D341Med (cell line): ENCODE measurements around the gene CCL16.
"Not testable (repeated sequence)": the region's sequence is repeated elsewhere in the genome, so short reads cannot be mapped to it uniquely, and the experiment has no call there.

ENCODE experiments used
- DNase-seq: peaks from one replicate; pipeline ENCODE4 v3.0.0; 2012; ENCODE audit warnings: low spot score

The CCL16 gene

DNA sequence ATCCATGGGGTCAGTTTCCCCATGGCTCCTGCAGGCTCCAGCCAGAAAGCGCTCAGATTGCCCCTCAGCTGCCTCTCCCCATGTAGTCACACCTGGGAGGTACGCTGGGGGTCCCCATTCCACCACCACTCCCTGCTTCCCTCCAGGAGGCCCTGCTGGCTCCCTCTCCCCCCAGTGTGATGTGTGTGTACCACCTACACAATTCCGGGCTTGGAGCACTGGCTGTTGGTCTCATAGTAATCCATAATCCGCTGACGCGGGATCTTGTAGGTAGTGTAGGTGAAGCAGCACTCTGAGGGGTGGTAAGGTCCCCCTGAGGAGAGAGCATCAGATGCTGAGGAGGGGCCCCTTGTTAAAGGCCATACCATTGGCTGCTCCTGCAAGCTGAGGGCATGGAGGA lies 2.8 kb upstream of the CCL16 start:
- no peak for DNase-seq

DNA sequence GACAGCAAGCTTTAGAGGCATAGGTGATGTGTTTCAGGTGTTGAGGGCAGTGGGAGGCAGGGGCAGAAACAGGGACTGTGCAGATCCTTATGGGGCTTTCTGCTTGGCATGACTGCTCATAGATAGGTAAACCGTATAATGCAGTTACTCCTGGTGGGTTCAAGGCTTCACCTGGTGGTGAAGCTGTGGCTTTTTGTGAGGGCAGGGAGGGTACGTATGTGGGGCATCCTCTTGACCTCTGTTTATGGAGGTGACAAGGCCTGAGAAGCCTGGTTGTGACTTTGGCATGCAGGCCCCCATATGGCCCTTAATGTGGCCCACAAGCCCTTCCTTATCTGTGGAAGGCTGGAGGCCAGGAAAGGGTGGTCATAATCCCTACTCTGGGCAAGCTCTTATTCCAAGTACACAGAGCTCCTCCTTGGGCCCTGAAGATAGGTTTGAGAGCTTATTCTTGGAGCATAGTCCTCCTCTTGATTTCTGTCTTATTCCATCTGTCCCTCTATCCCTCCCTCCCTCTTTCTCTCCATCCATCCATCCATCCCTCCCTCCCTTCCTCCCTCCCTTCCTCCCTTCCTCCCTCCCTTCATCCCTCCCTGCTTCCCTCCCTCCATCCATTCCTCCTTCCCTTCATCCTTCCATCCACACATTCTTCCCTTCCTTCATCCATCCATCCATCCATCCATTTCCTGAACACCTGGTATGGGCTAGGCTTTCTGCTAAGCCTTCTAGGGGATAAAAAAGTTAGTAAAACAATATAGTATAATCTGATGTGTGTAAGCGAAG lies 1.3 kb upstream of the CCL16 start:
- DNase-seq = no peak

DNA sequence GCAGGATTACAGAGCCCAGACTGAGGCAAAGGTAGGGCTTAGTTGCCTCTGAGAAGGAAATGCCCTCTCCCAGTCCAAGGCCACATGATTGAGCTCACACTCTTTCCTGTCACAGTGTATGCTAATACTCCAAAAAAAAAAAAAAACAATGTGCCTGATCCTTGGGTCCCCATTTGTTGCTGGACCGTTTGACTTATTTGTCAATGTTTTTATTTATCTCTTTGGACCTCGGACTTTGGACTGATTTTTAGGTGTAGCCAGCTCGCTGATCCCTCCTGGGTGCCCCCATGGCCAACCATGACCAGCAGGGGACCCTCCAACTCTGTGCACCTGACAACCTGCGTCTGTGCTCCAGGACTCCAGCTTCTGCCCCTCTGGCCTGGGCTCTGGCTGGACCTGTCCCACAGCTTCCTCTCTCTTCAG lies 622 bp upstream of the CCL16 start:
- peak; percentile 43 for DNase-seq

DNA sequence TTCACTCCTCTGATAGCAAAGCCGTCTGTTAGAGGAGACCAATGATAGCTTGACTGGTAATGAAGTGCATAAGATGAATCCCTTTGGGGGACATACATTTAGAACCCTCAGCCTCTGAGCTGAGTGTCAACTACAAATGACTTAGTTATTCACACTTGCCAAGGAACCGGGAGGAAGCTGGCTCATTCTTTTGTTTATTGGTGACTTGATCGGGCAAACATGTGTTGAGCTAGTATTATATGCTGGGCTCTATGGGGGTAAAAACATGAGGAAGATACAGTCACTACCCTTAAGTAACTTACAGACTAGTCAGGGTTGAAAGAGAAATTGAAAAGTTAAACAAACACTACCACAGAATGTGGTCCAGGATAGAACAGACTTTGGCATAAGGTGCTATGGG lies 3.0 kb downstream of the CCL16 start:
- DNase-seq = no peak

DNA sequence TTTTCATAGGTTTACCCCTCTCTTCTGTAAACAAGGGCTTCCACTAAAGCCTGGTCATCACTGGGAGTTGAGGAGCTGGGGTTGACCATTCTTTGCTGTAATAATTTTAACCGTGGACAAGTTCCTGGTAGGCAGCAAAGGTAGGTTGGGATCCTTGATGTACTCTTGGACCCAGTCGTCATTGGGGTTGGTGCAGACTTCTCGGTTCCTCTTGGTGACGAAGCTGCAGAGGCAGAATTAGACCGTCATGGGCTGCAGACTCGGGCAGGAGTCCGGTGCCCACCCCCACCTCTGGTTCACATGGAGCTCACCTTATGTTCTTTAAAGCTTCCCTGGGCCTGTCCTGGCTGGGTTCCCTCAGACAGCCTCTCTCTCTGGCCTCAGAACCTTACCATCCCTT lies 3.8 kb downstream of the CCL16 start:
- no peak for DNase-seq

DNA sequence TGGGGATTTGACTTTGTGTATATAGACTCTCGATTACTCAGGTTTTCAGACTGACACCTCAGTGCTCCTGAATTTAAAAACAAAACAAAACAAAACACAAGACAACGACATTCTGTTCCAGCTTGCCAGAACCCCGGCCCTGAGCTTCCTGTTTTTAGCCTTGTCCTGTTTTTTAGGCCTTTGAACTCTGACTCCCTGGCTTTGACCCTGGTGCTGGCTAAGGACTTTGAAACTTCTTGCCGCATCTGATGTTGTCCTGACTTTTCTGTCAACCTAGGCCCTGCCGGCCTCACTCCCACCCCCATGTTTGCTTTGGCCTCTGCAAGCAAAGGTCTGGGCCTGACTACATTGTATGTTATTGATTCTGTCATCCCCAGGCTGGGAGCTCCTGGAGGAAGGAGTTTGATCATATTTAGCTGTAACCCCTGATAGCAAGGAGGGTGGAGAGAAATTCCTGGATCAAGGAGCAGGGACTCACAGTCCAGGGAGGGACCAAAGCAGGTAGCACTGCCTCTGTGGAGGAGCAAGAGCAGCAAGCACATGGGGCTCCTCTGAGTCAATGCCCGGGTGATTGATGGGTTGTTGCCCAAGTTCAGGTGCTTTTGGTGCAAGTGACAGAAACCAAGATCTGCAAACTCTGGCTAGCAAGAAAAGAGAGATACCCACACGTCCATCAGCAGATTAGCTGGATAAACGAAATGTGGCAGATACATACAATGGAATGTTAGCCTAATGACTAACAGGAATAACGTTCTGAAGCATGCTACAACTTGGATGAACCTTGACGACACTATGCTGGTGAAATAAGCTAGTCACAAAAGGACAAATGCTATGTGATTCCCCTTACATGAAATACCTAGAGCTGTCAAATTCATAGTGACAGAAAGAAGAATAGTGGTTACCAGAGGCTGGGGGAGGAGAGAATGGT lies 7.7 kb downstream of the CCL16 start:
- no peak for DNase-seq

DNA sequence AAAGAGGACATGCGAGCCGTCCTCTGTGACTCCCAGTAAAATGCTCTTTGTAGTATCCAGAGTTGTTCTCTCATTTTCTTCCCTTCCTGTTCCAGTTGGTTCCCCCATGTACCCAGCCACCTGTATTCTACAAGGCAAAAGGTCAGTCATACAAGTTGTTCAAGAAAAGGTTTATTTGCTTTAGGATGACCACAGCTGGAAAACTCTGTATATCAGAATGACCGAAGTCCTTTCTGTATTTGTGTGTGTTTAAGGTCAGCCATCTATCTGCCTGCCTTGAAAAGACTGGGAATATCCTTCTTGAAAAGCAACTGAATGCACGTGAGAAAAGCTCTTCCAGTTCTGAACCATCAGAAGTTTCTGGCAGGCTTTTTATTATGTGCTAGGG lies 8.4 kb downstream of the CCL16 start:
- no peak for DNase-seq

DNA sequence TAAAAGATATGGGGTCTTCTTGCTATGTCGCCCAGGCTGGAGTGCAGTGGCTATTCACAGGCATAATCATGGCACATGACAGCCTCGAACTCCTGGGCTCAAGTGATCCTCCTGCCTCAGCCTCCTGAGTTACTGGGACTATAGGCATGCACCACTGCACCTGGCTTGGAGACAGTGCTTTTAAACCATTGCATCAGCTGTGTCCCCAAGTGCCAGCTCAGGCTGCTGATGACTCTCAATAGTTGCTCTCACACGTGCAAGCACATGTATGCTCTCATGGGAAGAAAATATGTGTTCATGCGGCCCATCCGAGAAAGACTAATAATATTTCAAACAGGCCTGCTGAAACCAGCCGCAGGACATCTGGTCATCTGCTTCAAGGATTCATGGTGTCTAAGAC lies 8.8 kb downstream of the CCL16 start:
- no peak for DNase-seq

DNA sequence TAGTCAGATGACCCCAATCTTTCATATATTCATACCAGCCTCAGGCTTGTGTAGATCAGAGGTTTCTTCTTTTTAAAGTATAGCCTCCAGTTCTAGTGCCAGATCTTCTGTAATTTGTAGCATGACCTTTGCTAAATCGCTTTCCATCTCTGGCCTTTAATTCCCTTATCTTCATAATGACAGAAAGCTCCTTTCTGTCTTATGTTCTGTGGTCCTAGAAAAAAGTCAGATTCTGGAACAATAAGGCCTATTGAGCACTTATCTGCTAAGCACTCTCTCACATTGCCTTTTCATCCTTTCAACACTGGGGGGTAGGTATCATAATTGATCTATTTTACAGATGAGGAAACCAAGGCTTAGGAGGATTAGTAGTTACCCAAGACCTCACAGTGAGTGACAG lies 9.2 kb downstream of the CCL16 start:
- DNase-seq = no peak

DNA sequence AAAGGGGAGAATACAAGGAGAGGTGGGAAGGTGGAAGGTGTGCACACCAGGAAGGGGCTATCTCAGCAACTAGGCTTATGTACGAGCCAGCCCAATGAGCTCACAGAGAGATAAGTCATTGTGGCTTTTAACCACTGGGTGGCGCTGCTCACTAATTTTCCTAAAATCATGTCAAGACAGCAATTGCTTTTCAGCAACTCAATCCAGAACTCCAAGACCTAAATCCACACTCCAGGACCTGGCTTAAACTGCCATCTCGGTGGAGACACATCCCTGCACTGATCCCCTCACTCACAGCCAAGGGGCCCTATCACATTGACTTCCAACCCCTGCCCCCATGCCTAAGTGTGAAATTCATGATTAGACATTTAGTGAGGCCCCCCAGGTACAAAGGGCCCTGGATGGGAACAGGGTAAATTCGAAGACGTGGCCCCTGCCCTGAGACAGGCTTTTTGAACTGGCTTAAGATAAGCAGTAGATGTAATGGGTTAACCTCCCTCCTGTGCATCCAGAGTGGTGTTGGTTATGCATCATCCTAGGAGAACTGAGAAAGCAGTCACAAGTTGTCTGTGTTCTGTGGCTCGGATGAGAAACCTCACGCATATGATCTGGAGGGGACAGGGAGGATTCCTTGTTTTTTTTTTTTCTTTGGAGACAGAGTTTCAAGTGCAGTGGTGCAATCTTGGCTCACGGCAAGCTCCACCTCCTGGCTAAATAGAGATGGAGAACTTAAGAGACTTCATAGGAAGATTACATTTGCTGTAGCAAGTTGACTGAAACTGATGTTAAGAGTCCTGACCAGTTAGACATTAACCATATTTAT lies 11.5 kb downstream of the CCL16 start:
- DNase-seq = peak; percentile 82

DNA sequence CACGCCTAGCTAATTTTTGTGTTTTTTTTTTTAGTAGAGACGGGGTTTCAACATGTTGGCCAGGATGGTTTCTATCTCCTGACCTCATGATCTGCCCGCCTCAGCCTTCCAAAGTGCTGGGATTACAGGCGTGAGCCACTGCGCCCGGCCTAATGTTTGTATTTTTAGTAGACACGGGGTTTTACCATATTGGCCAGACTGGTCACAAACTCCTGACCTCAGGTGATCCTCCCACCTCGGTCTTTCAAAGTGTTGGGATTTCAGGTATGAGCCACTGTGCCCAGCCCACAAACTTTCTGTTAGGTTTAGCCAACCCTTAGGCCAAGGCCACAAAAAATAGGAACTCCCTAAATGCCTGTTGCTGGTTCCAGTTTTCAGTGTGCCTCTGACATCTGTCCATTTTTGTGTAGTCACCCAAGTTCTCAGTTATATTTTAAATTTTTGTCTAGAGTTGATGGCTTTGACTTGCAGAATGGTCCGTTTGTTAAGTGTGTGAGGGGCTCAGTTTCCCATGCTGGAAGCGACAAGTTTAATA lies 12.7 kb downstream of the CCL16 start:
- no peak for DNase-seq

DNA sequence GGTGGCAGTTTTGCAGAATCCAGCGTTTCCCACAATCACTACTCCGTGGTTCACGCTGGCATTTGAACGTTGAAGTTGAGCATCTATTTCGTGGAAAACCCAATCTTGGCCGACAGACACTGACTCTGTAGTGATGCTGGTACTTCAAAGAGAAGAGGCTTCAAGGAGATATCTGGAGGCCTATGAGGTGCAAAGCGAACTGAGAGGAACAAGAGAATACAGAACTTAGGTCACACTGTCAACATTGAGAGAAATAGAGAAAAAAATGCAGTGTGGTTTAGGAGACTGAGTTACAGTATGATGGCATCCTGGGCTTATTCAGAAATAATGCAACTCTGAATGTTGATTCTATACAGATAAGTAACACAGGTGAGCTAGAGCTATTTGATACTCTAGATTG lies 16.0 kb downstream of the CCL16 start:
- DNase-seq = no peak

DNA sequence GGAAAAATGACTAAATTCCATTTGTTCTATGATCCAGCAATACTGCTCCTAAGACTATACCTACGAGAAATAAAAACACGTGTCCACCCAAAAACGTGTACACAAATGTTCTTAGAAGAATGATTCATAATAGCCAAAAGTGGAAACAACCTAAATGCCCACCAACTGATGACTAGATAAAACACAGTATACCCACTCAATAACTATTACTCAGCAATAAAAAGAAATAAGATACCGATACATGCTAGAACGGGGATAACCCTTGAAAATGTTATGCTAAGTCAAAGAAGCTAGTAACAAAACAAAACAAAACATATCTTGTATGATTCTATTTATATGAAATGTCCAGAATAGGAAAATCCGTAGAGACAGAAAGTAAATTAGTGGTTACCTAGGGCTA lies 17.6 kb downstream of the CCL16 start:
- no peak for DNase-seq

DNA sequence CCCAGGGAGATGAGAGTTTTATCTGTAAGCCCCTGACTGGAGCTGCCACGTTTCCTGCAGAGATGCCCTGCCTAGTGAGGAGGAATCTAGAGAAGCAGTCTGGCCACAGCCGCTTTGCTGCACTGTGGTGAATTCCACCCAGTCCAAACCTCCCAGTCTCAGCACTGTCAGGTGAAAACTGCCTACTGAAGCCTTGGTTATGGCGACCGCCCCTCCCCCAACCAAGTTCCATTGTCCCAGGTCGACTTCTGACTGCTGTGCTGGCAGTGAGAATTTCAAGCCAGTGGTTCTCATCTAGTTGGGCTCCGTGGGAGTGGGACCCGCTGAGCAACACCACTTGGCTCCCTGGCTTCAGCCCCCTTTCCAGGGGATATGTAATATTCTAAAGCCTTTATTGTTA lies 27.6 kb downstream of the CCL16 start:
- DNase-seq = no peak

DNA sequence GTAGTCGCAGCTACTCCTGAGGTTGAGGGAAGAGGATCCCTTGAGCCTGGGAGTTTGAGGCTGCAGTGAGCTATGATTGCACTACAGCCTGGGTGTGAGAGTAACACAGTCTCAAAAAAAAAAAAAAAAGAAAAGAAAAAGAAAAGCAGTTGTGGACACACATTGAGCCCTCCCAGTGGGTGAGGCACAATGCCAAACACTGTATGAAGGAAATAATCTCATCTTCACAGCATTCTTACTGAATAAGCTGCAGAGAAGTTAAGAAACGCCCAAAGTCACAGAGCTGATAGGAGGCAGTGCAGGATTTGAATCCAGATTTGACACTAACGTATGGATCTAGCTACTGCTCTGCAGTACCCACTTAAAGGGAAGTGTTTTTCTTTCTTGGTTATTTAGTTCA lies 31.9 kb downstream of the CCL16 start:
- no peak for DNase-seq

DNA sequence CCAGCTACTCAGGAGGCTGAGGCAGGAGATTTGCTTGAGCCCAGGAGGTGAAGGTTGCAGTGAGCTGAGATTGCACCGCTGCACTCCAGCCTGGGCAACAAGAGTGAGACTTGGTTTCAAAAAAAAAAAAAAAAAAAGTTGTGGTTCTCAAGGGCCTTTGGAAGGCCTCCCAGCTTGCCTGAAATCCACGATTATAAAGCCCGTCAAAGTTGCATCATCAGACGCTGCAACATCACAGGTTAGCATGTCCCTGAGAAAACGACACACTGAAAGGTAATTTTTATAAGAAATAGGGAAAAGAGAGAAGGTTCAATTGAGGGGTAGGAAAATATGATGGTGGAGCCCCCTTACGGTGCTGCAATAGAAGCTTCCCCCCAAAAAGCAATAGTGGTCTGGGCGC lies 33.2 kb downstream of the CCL16 start:
- no peak for DNase-seq

DNA sequence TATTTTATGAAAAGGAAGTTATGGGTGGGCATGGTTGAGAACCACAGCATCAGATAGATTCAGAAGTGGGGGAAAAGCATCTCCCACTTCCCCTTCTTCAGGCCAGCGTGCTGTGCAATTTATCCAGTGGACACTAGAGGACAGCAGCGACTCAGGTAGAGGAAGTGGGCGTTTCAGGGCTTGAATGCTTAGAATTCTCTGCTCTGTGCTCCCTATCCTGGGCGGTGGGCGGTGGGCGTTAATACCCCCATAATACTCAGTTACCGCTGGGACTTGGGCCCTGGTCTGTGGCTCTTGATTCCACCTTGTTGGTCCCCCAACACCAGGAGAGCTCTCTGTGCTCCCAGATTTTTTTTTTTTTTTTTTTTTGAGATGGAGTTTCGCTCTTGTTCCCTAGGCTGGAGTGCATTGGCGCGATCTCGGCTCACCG lies 34.1 kb downstream of the CCL16 start:
- DNase-seq = peak; percentile 68

DNA sequence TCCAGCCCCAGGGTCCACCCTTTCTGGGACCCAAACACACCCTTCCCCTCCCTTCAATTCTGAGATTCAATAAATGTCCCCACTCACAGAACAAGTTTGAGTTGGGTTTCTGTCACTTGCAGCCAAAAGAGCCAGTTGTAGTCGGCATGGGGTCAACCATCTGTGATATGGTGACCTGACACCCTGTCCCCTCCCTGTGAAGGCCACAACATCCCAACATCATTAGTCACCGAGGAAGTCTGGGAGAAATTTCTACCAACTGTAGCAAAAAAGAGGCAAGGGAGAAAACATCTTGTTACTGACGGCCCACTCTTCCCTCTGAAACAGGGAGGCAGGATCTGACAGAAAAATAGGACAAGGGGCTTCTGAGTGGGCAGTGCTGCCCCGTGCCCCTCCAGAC lies 37.1 kb downstream of the CCL16 start:
- no peak for DNase-seq

DNA sequence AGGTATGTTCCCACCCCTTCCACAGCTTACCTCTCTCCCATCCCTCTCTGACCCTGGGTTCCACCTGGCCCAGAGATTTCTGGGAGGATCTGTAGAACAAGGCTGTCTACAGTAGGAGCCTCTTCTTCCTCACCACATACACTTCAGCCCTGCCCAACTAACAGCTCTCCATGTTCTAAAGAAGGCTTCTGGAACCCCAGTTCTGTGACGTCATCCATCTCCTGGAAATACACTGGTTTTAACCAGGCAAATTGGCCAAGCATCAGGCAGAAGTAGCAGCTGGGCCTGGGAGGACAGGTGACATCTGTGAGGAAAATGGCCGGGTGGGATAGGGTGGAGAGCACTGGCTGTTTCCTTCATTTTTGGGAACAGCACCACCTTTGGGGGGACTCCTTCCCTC lies 37.8 kb downstream of the CCL16 start, which contains the start of gene LYZL6:
Gene LYZL6, minus strand, starts transcription at position 177 of the 400 bp plus-strand sequence. CDS start 4,357 bp downstream, outside the sequence.
- DNase-seq = no peak

DNA sequence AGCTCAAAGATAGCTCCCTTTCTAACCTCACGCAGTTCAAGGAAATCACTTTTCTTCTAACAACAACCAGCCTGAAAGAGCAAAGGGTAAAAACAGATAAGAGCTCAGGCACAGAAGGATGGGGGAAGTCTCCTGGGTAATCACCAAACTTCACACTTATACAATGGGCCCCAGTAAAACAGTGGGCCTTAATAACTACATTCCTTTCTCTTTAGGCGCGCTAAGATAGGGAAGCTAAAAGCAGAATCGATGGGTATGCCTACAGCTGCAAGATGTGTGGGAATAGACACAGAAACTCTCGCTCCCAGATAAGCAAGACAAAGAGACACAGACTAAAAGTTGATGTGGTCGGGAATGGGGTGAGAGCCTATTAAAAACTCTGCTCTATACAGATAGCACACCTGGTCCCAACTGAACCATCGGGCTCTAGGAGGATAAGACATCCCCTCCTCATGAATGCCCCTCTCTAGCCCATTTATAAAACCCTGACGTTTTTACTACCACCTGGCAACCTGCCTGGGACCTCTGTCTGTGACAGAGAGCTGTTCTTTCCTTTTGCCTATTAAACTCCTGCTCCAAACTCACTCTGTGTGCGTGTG lies 38.6 kb downstream of the CCL16 start:
- DNase-seq = no peak

DNA sequence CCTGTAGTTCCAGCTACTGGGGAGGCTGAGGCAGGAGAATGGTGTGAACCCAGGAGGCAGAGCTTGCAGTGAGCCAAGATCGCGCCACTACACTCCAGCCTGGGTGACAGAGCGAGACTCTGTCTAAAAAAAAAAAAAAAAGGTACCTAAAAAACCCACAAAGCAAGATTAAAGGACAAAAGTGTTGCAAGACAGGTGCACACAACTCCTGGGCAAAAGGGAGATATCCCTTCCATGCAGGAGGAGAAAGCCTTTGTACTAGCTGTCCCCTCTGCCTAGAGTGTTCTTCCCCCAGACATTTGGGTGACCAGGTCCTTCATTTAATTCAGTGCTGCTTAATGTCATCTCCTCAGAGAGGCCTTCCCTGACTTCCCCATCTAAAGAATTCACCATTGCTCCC lies 42.8 kb downstream of the CCL16 start:
- DNase-seq = not testable (repeated sequence)

DNA sequence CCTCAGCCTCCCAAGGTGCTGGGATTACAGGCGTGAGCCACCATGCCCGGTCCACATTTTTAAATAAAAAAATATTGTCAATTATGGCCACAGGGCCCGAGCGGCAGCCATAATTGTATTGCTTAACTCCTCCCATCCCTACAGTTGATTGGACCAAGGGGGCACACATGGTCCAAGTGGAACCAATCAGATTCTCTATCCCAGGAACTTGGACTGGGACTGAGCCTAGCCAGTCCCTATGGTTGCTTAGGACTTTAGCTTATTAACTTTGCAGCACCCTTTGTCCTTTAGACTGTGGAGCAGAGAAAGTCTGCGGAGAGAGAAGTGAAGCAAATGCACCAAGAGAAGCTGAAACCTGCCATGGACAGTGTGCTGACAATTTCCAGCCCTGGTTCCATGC lies 45.2 kb downstream of the CCL16 start:
- DNase-seq = no peak
